ENCODE data around the gene KCNJ13. TPM values are rescaled to one million over a fixed set of nuclear protein-coding genes. Genes with fewer than 3 reads are reported as not detected.
"Not testable (repeated sequence)": the region's sequence is repeated elsewhere in the genome, so short reads cannot be mapped to it uniquely, and the experiment has no call there.

KCNJ13 gene
- total RNA-seq, 1 experiment from 2014 or later = 0.59 TPM

GRCh38 chr2:232721882-232722281 is 54.5 kb downstream of the KCNJ13 start:
- H3K27me3 Mint-ChIP-seq (ENCODE audit: insufficient read depth, unreplicated experiment) = no peaks in the 10 kb centered on the region
- intact Hi-C loops (cut with micrococcal nuclease; ENCODE audit: unreplicated experiment) = no loop called here
- H3K4me1 ChIP-seq = no peaks in the 10 kb centered on the region
- TF ChIP-seq CTCF (IDR thresholded peaks at IDR 0.05; ENCODE audit: insufficient read depth in 1 of 2, low read depth in 1 of 2, low read length in 1 of 2, severe bottlenecking in 1 of 2, unreplicated experiment in 1 of 2) = no peak
- BruUV-seq (replicated peaks) = no TSS peak
- no peaks in the 10 kb centered on the region for H3K9me3 ChIP-seq
- H3K4me1 Mint-ChIP-seq (ENCODE audit: low read depth, unreplicated experiment) = no peaks in the 10 kb centered on the region
- H3K36me3 ChIP-seq (ENCODE audit: control insufficient read depth, insufficient read depth, low read length) = no peaks in the 10 kb centered on the region
- H3K27ac Mint-ChIP-seq (ENCODE audit: unreplicated experiment) = no peak overlapping the region
- DNase-seq = no peak
- H3K27me3 ChIP-seq (replicated peaks; ENCODE audit: control insufficient read depth, insufficient read depth, low read length) = no peaks in the 10 kb centered on the region
- H3K9me3 Mint-ChIP-seq (ENCODE audit: unreplicated experiment) = no peaks in the 10 kb centered on the region
- no peak overlapping the region for H3K4me3 Mint-ChIP-seq (ENCODE audit: unreplicated experiment)
- CTCF ChIA-PET = no interaction called here
- peaks cover 50% of the 10 kb centered on the region for H3K36me3 Mint-ChIP-seq (ENCODE audit: insufficient read depth, unreplicated experiment)
- no peak overlapping the region for H3K4me3 ChIP-seq (ENCODE audit: low read depth, low read length)
- POLR2A ChIA-PET = interaction anchor here (0.6 kb wide), 1 partner anchor 25 kb away, joined by 3 read pairs; no protein-coding TSS in a partner anchor

- POLR2A ChIA-PET = interaction anchor here (0.6 kb wide), 1 partner anchor 25 kb away, joined by 3 read pairs; no protein-coding TSS in a partner anchor
- DNase-seq = no peak
- Mint-ChIP-seq H3K27me3 (ENCODE audit: insufficient read depth, unreplicated experiment) (no peaks in the 10 kb centered on the region), H3K27ac (ENCODE audit: unreplicated experiment) (no peak overlapping the region), H3K9me3 (ENCODE audit: unreplicated experiment) (no peaks in the 10 kb centered on the region), H3K36me3 (ENCODE audit: insufficient read depth, unreplicated experiment) (peaks cover 54% of the 10 kb centered on the region), H3K4me1 (ENCODE audit: low read depth, unreplicated experiment) (no peaks in the 10 kb centered on the region), H3K4me3 (ENCODE audit: unreplicated experiment) (no peak overlapping the region)
- CTCF ChIA-PET = no interaction called here
- no TSS peak for BruUV-seq (replicated peaks)
- Histone ChIP-seq H3K27me3 (replicated peaks; ENCODE audit: control insufficient read depth, insufficient read depth, low read length) (no peaks in the 10 kb centered on the region), H3K4me3 (ENCODE audit: low read depth, low read length) (no peak overlapping the region), H3K4me1 (no peaks in the 10 kb centered on the region), H3K36me3 (ENCODE audit: control insufficient read depth, insufficient read depth, low read length) (no peaks in the 10 kb centered on the region), H3K9me3 (no peaks in the 10 kb centered on the region)
- intact Hi-C loops (cut with micrococcal nuclease; ENCODE audit: unreplicated experiment) = no loop called here
- TF ChIP-seq CTCF (IDR thresholded peaks at IDR 0.05; ENCODE audit: insufficient read depth in 1 of 2, low read depth in 1 of 2, low read length in 1 of 2, severe bottlenecking in 1 of 2, unreplicated experiment in 1 of 2) = no peak
Measured at GRCh38 chr2:232721261-232721660, 55.1 kb downstream of the KCNJ13 start.

GRCh38 chr2:232720056-232720455 is 56.3 kb downstream of the KCNJ13 start:
- H3K27ac Mint-ChIP-seq (ENCODE audit: unreplicated experiment); H3K4me3 ChIP-seq (ENCODE audit: low read depth, low read length); H3K4me1 Mint-ChIP-seq (ENCODE audit: low read depth, unreplicated experiment); BruUV-seq (replicated peaks); H3K36me3 ChIP-seq (ENCODE audit: control insufficient read depth, insufficient read depth, low read length); POLR2A ChIA-PET; intact Hi-C loops (cut with micrococcal nuclease; ENCODE audit: unreplicated experiment); H3K27me3 Mint-ChIP-seq (ENCODE audit: insufficient read depth, unreplicated experiment); DNase-seq; H3K27me3 ChIP-seq (replicated peaks; ENCODE audit: control insufficient read depth, insufficient read depth, low read length); H3K9me3 ChIP-seq; H3K9me3 Mint-ChIP-seq (ENCODE audit: unreplicated experiment); H3K4me1 ChIP-seq; CTCF ChIA-PET; H3K4me3 Mint-ChIP-seq (ENCODE audit: unreplicated experiment): not testable (repeated sequence)
- peaks cover 49% of the 10 kb centered on the region for H3K36me3 Mint-ChIP-seq (ENCODE audit: insufficient read depth, unreplicated experiment)

Other genes starting within 250 kb of the KCNJ13 start
- not detected in 2 replicates for gene CHRNG, start 236.9 kb downstream of the KCNJ13 start, total RNA-seq (2022)
- gene TIGD1, start 226.0 kb downstream of the KCNJ13 start, total RNA-seq (2022) = 4.4 TPM in 2 replicates
- 50.8 and 57.2 TPM in 2 replicates for gene EIF4E2, start 225.9 kb downstream of the KCNJ13 start, total RNA-seq (2022)
- gene EFHD1, start 143.0 kb downstream of the KCNJ13 start, total RNA-seq (2022) = 4.1 and 4.2 TPM in 2 replicates
- 39.0 and 40.4 TPM in 2 replicates for gene GIGYF2, start 79.2 kb downstream of the KCNJ13 start, total RNA-seq (2022)
- gene SNORC, start 93.7 kb upstream of the KCNJ13 start, total RNA-seq (2022) = 4.3 and 4.8 TPM in 2 replicates
- gene NGEF, start 236.7 kb upstream of the KCNJ13 start, total RNA-seq (2022) = 0.39 and 0.77 TPM in 2 replicates